Activated naive CD4-positive, alpha-beta T cell treated with anti-CD3 and anti-CD28 coated beads, Interleukin-2, amount 10 ng/mL, durations not matched to agents 7 days and 5 days (primary cell): ENCODE results near the gene ARFGAP1.

Source experiments
- CTCF ChIA-PET: fragments of 350-600 bp; sonication (Branson Sonifier 250); formaldehyde crosslinking; loops from one replicate; lab custom pipeline; 2021; ENCODE audit warnings: antibody characterized with exemption; lab: Charles Lee
- DNase-seq: peaks from one replicate; pipeline ENCODE4 v3.0.0-alpha.2; 2020
- H3K27ac Mint-ChIP-seq: one replicate; pipeline ENCODE4 v1.8.0; 2021; ENCODE audit warnings: mild to moderate bottlenecking, moderate library complexity, mixed read lengths
- H3K27me3 Mint-ChIP-seq: one replicate; pipeline ENCODE4 v1.8.0; 2021; ENCODE audit warnings: mild to moderate bottlenecking, mixed read lengths
- H3K36me3 Mint-ChIP-seq: one replicate; pipeline ENCODE4 v1.8.0; 2021; ENCODE audit warnings: mixed read lengths
- H3K4me1 Mint-ChIP-seq: one replicate; pipeline ENCODE4 v1.8.0; 2021; ENCODE audit warnings: mixed read lengths
- H3K4me3 Mint-ChIP-seq: one replicate; pipeline ENCODE4 v1.8.0; 2021; ENCODE audit warnings: mild to moderate bottlenecking, moderate library complexity, mixed read lengths
- H3K9me3 Mint-ChIP-seq: one replicate; pipeline ENCODE4 v1.8.0; 2021; ENCODE audit warnings: mixed read lengths

Gene ARFGAP1

GRCh38 chr20:63320616-63321147 is 48.1 kb downstream of the ARFGAP1 start:
- Mint-ChIP-seq H3K27ac (no peak overlapping the region), H3K4me1 (no peaks in the 10 kb centered on the region), H3K9me3 (no peaks in the 10 kb centered on the region), H3K27me3 (peaks cover 20% of the 10 kb centered on the region), H3K36me3 (no peaks in the 10 kb centered on the region), H3K4me3 (no peak overlapping the region)
- no peak for DNase-seq
- CTCF ChIA-PET = no interaction called here

GRCh38 chr20:63321148-63321831 is 48.7 kb downstream of the ARFGAP1 start:
- Mint-ChIP-seq H3K4me3 (no peak overlapping the region), H3K4me1 (no peaks in the 10 kb centered on the region), H3K9me3 (no peaks in the 10 kb centered on the region), H3K27ac (no peak overlapping the region), H3K36me3 (no peaks in the 10 kb centered on the region), H3K27me3 (peaks cover 20% of the 10 kb centered on the region)
- peak; percentile 13 for DNase-seq
- CTCF ChIA-PET = no interaction called here

GRCh38 chr20:63322146-63322932 is 49.7 kb downstream of the ARFGAP1 start:
- Mint-ChIP-seq H3K9me3 (peaks cover 3% of the 10 kb centered on the region), H3K4me1 (no peaks in the 10 kb centered on the region), H3K27me3 (peaks cover 20% of the 10 kb centered on the region), H3K36me3 (no peaks in the 10 kb centered on the region), H3K27ac (no peak overlapping the region), H3K4me3 (no peak overlapping the region)
- DNase-seq = peak; percentile 19
- CTCF ChIA-PET = no interaction called here

- Mint-ChIP-seq H3K27ac (no peak overlapping the region), H3K4me3 (no peak overlapping the region), H3K36me3 (no peaks in the 10 kb centered on the region), H3K27me3 (peaks cover 20% of the 10 kb centered on the region), H3K9me3 (peaks cover 3% of the 10 kb centered on the region), H3K4me1 (no peaks in the 10 kb centered on the region)
- no peak for DNase-seq
- CTCF ChIA-PET = no interaction called here
These were observed 50.3 kb downstream of the ARFGAP1 start for GRCh38 chr20:63322933-63323273.

- no peak for DNase-seq
- H3K27ac Mint-ChIP-seq = no peak overlapping the region
- no peaks in the 10 kb centered on the region for H3K4me1 Mint-ChIP-seq
- CTCF ChIA-PET = no interaction called here
- H3K4me3 Mint-ChIP-seq = no peak overlapping the region
- H3K36me3 Mint-ChIP-seq = no peaks in the 10 kb centered on the region
- H3K9me3 Mint-ChIP-seq = peaks cover 3% of the 10 kb centered on the region
- H3K27me3 Mint-ChIP-seq = peaks cover 20% of the 10 kb centered on the region
These were observed 50.9 kb downstream of the ARFGAP1 start for GRCh38 chr20:63323357-63323981.

- H3K9me3 Mint-ChIP-seq = peaks cover 4% of the 10 kb centered on the region
- no peak overlapping the region for H3K4me3 Mint-ChIP-seq
- DNase-seq = no peak
- H3K27ac Mint-ChIP-seq = no peak overlapping the region
- no peaks in the 10 kb centered on the region for H3K4me1 Mint-ChIP-seq
- CTCF ChIA-PET = no interaction called here
- peaks cover 20% of the 10 kb centered on the region for H3K27me3 Mint-ChIP-seq
- H3K36me3 Mint-ChIP-seq = no peaks in the 10 kb centered on the region
These were observed 52.4 kb downstream of the ARFGAP1 start for GRCh38 chr20:63325021-63325471.

GRCh38 chr20:63325554-63326313 is 53.1 kb downstream of the ARFGAP1 start:
- CTCF ChIA-PET = no interaction called here
- Mint-ChIP-seq H3K4me1 (no peaks in the 10 kb centered on the region), H3K9me3 (peaks cover 4% of the 10 kb centered on the region), H3K27me3 (peaks cover 20% of the 10 kb centered on the region), H3K36me3 (no peaks in the 10 kb centered on the region), H3K4me3 (no peak overlapping the region), H3K27ac (peak overlapping the region; percentile 88)
- no peak for DNase-seq

- H3K4me3 Mint-ChIP-seq = no peak overlapping the region
- H3K27me3 Mint-ChIP-seq = peaks cover 16% of the 10 kb centered on the region
- peaks cover 6% of the 10 kb centered on the region for H3K9me3 Mint-ChIP-seq
- H3K4me1 Mint-ChIP-seq = no peaks in the 10 kb centered on the region
- no peak for DNase-seq
- H3K36me3 Mint-ChIP-seq = no peaks in the 10 kb centered on the region
- peak overlapping the region; percentile 88 for H3K27ac Mint-ChIP-seq
- CTCF ChIA-PET = no interaction called here
These were observed 54.0 kb downstream of the ARFGAP1 start for GRCh38 chr20:63326314-63327230.

GRCh38 chr20:63327231-63327745 is 54.7 kb downstream of the ARFGAP1 start:
- CTCF ChIA-PET = no interaction called here
- H3K36me3 Mint-ChIP-seq = no peaks in the 10 kb centered on the region
- no peak for DNase-seq
- H3K27me3 Mint-ChIP-seq = peaks cover 11% of the 10 kb centered on the region
- H3K27ac Mint-ChIP-seq = peak overlapping the region; percentile 88
- peaks cover 13% of the 10 kb centered on the region for H3K9me3 Mint-ChIP-seq
- H3K4me1 Mint-ChIP-seq = no peaks in the 10 kb centered on the region
- no peak overlapping the region for H3K4me3 Mint-ChIP-seq

- DNase-seq = no peak
- H3K36me3 Mint-ChIP-seq = no peaks in the 10 kb centered on the region
- H3K9me3 Mint-ChIP-seq = peaks cover 13% of the 10 kb centered on the region
- CTCF ChIA-PET = no interaction called here
- H3K27me3 Mint-ChIP-seq = peaks cover 4% of the 10 kb centered on the region
- H3K4me1 Mint-ChIP-seq = no peaks in the 10 kb centered on the region
- no peak overlapping the region for H3K4me3 Mint-ChIP-seq
- peak overlapping the region; percentile 88 for H3K27ac Mint-ChIP-seq
These were observed 55.5 kb downstream of the ARFGAP1 start for GRCh38 chr20:63328026-63328700.

- Mint-ChIP-seq H3K4me1 (no peaks in the 10 kb centered on the region), H3K27me3 (peaks cover 6% of the 10 kb centered on the region), H3K4me3 (no peak overlapping the region), H3K9me3 (peaks cover 18% of the 10 kb centered on the region), H3K36me3 (no peaks in the 10 kb centered on the region), H3K27ac (no peak overlapping the region)
- CTCF ChIA-PET = no interaction called here
- no peak for DNase-seq
These were observed 56.2 kb downstream of the ARFGAP1 start for GRCh38 chr20:63328718-63329275.

- Mint-ChIP-seq H3K27ac (no peak overlapping the region), H3K27me3 (peaks cover 7% of the 10 kb centered on the region), H3K4me3 (no peak overlapping the region), H3K36me3 (no peaks in the 10 kb centered on the region), H3K9me3 (peaks cover 22% of the 10 kb centered on the region), H3K4me1 (no peaks in the 10 kb centered on the region)
- no peak for DNase-seq
- CTCF ChIA-PET = no interaction called here
These were observed 56.9 kb downstream of the ARFGAP1 start for GRCh38 chr20:63329331-63330083.
